SU-DHL-6 (cell line): ENCODE results near the gene MATCAP1.

Source experiments
- CTCF ChIP-seq: fragments of 200-600 bp; sonication (generic); IDR thresholded peaks from one replicate; pipeline ENCODE4 v1.5.1; 2017; ENCODE audit warnings: antibody characterized with exemption, mild to moderate bottlenecking, low read length, moderate library complexity; ENCODE audit not compliant: insufficient read depth, poor library complexity, severe bottlenecking
- EZH2phosphoT487 ChIP-seq: fragments of 200-600 bp; sonication (generic), shearing (Covaris generic); conservative IDR thresholded peaks from 2 replicates; pipeline ENCODE4 v1.6.1; 2018; ENCODE audit warnings: mild to moderate bottlenecking, antibody characterized with exemption, low read length, moderate library complexity, mixed read lengths

- no peak for TF ChIP-seq EZH2phosphoT487
- peak; percentile 77 for TF ChIP-seq CTCF
These were observed 28.2 kb downstream of the MATCAP1 start for GRCh38 chr16:67155295-67156142.
